Measurements from ENCODE around the gene TMEM248. TPM values are rescaled to one million over a fixed set of nuclear protein-coding genes. Genes with fewer than 3 reads are reported as not detected.
A peak's percentile ranks its signal among the peaks of the same experiment; 100 is the strongest.
"Not testable (repeated sequence)": the region's sequence is repeated elsewhere in the genome, so short reads cannot be mapped to it uniquely, and the experiment has no call there.

The TMEM248 gene
- polyA plus RNA-seq, 1 donor, result 48.1 TPM

- DNase-seq (ENCODE audit: low read depth), result not testable (repeated sequence)
Observed at GRCh38 chr7:66908598-66908997, 12.4 kb upstream of the TMEM248 start.

GRCh38 chr7:66910789-66911188, 10.2 kb upstream of the TMEM248 start:
- DNase-seq (ENCODE audit: low read depth), result no peak

GRCh38 chr7:66911191-66911590, 9.8 kb upstream of the TMEM248 start:
- DNase-seq (ENCODE audit: low read depth), result not testable (repeated sequence)

- DNase-seq (ENCODE audit: low read depth), result no peak
Observed at GRCh38 chr7:66912195-66912594, 8.8 kb upstream of the TMEM248 start.

- DNase-seq (ENCODE audit: low read depth), result no peak
Observed at GRCh38 chr7:66913118-66914037, 7.6 kb upstream of the TMEM248 start.

- DNase-seq (ENCODE audit: low read depth), result not testable (repeated sequence)
Observed at GRCh38 chr7:66917904-66918303, 3.1 kb upstream of the TMEM248 start.

- DNase-seq (ENCODE audit: low read depth), result no peak
Observed at GRCh38 chr7:66919304-66919703, 1.7 kb upstream of the TMEM248 start.

- no peak for DNase-seq (ENCODE audit: low read depth)
Observed at GRCh38 chr7:66919704-66920103, 1.3 kb upstream of the TMEM248 start.

- no peak for DNase-seq (ENCODE audit: low read depth)
Observed at GRCh38 chr7:66920256-66920655, 769 bp upstream of the TMEM248 start.

GRCh38 chr7:66921396-66921917, 432 bp downstream of the TMEM248 start:
- DNase-seq (ENCODE audit: low read depth), result peak; percentile 22

GRCh38 chr7:66921918-66922486, 977 bp downstream of the TMEM248 start:
- no peak for DNase-seq (ENCODE audit: low read depth)

- no peak for DNase-seq (ENCODE audit: low read depth)
Observed at GRCh38 chr7:66925255-66925654, 4.2 kb downstream of the TMEM248 start.

GRCh38 chr7:66927348-66927948, 6.4 kb downstream of the TMEM248 start:
- DNase-seq (ENCODE audit: low read depth), result no peak

GRCh38 chr7:66928388-66928787, 7.4 kb downstream of the TMEM248 start:
- no peak for DNase-seq (ENCODE audit: low read depth)

GRCh38 chr7:66929165-66929564, 8.1 kb downstream of the TMEM248 start:
- DNase-seq (ENCODE audit: low read depth), result no peak

- no peak for DNase-seq (ENCODE audit: low read depth)
Observed at GRCh38 chr7:66929935-66930334, 8.9 kb downstream of the TMEM248 start.

- DNase-seq (ENCODE audit: low read depth), result no peak
Observed at GRCh38 chr7:66930341-66930740, 9.3 kb downstream of the TMEM248 start.

GRCh38 chr7:66933469-66933868, 12.4 kb downstream of the TMEM248 start:
- no peak for DNase-seq (ENCODE audit: low read depth)

GRCh38 chr7:66937940-66938339, 16.9 kb downstream of the TMEM248 start:
- DNase-seq (ENCODE audit: low read depth), result no peak

- no peak for DNase-seq (ENCODE audit: low read depth)
Observed at GRCh38 chr7:66939325-66939724, 18.3 kb downstream of the TMEM248 start.

GRCh38 chr7:66946545-66946944, 25.5 kb downstream of the TMEM248 start:
- DNase-seq (ENCODE audit: low read depth), result no peak

GRCh38 chr7:66948480-66949109, 27.6 kb downstream of the TMEM248 start:
- no peak for DNase-seq (ENCODE audit: low read depth)
